ENCODE results near the gene M1AP. TPM values are rescaled to one million over a fixed set of nuclear protein-coding genes. Genes with fewer than 3 reads are reported as not detected.
A peak's percentile ranks its signal among the peaks of the same experiment; 100 is the strongest.

The M1AP gene
- total and polyA plus RNA-seq, 9 of the 15 experiments (the other 6 are each of a cell fraction or from before 2014, with no cell fraction given), result 0.06 to 0.33 (median 0.11) TPM; not detected in 4

GRCh38 chr2:74569686-74570085 lies 78.4 kb downstream of the M1AP start:
- H3K79me2 ChIP-seq (ENCODE audit: control insufficient read depth, insufficient read depth, low read length), result no peaks in the 10 kb centered on the region
- H3K9ac ChIP-seq (ENCODE audit: insufficient read depth in 1 of 2, low read depth in 2 of 2, low read length in 2 of 2), result no peak overlapping the region
- intact Hi-C loops (cut with micrococcal nuclease) (loop anchor here (5.0 kb wide), 1 partner anchor 67 kb away; no protein-coding TSS in a partner anchor), in situ Hi-C loops (cut with MboI) (loop anchor here (5.0 kb wide), 1 partner anchor 82 kb away; no protein-coding TSS in a partner anchor)
- no peaks in the 10 kb centered on the region for H3K36me3 ChIP-seq (ENCODE audit: control insufficient read depth, insufficient read depth, low read length)
- H3K4me3 ChIP-seq, result no peak overlapping the region
- WGBS (ENCODE audit: insufficient coverage, low coverage, missing lambda C conversion rate), result 25% methylated on average over 1 of the region's 1 CpG
- 0 out of 2 replicates have a peak overlapping the region, but pooled peaks have one; percentile 10 for H2AFZ ChIP-seq (ENCODE audit: low read depth, low read length)
- no TSS peak for BruUV-seq (replicated peaks)
- POLR2A ChIA-PET, result interaction anchor here (0.8 kb wide), 1 partner anchor 11 kb away, joined by 3 read pairs; no protein-coding TSS in a partner anchor
- FAIRE-seq, result no peak
- no peaks in the 10 kb centered on the region for H4K20me1 ChIP-seq (replicated peaks; ENCODE audit: control insufficient read depth, insufficient read depth, low read length)
- peaks cover 0 to 12% of the 10 kb centered on the region in 2 experiments; a peak in 3 of 5 replicates for H3K4me1 ChIP-seq (replicated peaks in 1 of 2; ENCODE audit: control insufficient read depth in 2 of 2, insufficient read depth in 2 of 2, low read length in 2 of 2)
- H3K9me3 ChIP-seq (replicated peaks; ENCODE audit: control insufficient read depth, insufficient read depth, low read depth, low read length), result no peaks in the 10 kb centered on the region
- no peaks in the 10 kb centered on the region; a peak in 1 of 5 replicates for H3K27me3 ChIP-seq (ENCODE audit: control insufficient read depth in 2 of 2, insufficient read depth in 2 of 2, low read length in 2 of 2)
- ATAC-seq, result no peak
- TF ChIP-seq ZC3H4 (CRISPR knock-in tag; IDR thresholded peaks at IDR 0.05; ENCODE audit: borderline replicate concordance) (no peak), MEIS2 (IDR thresholded peaks at IDR 0.05; ENCODE audit: partially characterized antibody) (peak; percentile 9), NCOR1 (IDR thresholded peaks at IDR 0.05) (no peak), CTCFL (IDR thresholded peaks at IDR 0.05; ENCODE audit: borderline replicate concordance, insufficient read depth, low read depth, low read length, poor library complexity, severe bottlenecking) (no peak), NELFE (IDR thresholded peaks at IDR 0.05; ENCODE audit: insufficient read depth, insufficient read length) (no peak), MCM3 (IDR thresholded peaks at IDR 0.05) (peak; percentile 81; the same call in 1 of the 2 replicates), DPF2 (IDR thresholded peaks at IDR 0.05) (peak; percentile 47; the same call in 1 of the 2 replicates), PKNOX1 (IDR thresholded peaks at IDR 0.05) (0 out of 2 replicates have a peak, but pooled peaks have one; percentile 20)
- no peak overlapping the region for H3K27ac ChIP-seq (ENCODE audit: extremely low read depth, low read depth, low read length)
- CTCF ChIA-PET (ENCODE audit: low intra/inter-chr PET ratio), result no interaction called here
- H3K9me1 ChIP-seq (ENCODE audit: control insufficient read depth, insufficient read depth, low read length), result no peaks in the 10 kb centered on the region
- DNase-seq (ENCODE audit: extremely low read depth in 1 of 4, low spot score in 3 of 4), result no peak
- no peak overlapping the region for H3K4me2 ChIP-seq (ENCODE audit: insufficient read depth, low read length)
